K562 (cell line): Measurements from ENCODE around the gene SLC1A5. TPM values are rescaled to one million over a fixed set of nuclear protein-coding genes. Genes with fewer than 3 reads are reported as not detected.
A peak's percentile ranks its signal among the peaks of the same experiment; 100 is the strongest.

Experiments used
- CC2D1A ChIP-seq: fragments of 450-650 bp; IDR thresholded peaks from 2 replicates; pipeline ENCODE4 v1.6.1; 2017; ENCODE audit warnings: mild to moderate bottlenecking
- HSF4 ChIP-seq: fragments of 250-450 bp; sonication (Bioruptor Pico); IDR thresholded peaks from 2 replicates; pipeline ENCODE4 v2.1.2; 2022; ENCODE audit warnings: mild to moderate bottlenecking, moderate library complexity, borderline replicate concordance
- IRF1 ChIP-seq: sonication (generic); formaldehyde crosslinking; IDR thresholded peaks from 2 replicates; pipeline ENCODE4 v1.8.0; 2022; ENCODE audit warnings: missing genetic modification reagents, mild to moderate bottlenecking, borderline replicate concordance
- TRIM24 ChIP-seq, 2 experiments: fragments of 450-650 bp; IDR thresholded peaks; 2 replicates each; pipeline ENCODE4 v1.6.1; 2016
- ZBTB11 ChIP-seq, 3 experiments: fragments of 200-800 bp in 1 of 3; fragments of 250-450 bp in 1 of 3; fragments of 450-650 bp in 1 of 3; sonication (Bioruptor Pico) in 1 of 3; sonication (Bioruptor generic) in 1 of 3; formaldehyde crosslinking in 1 of 3; IDR thresholded peaks; 2 replicates each; pipeline versions ENCODE4 v1.6.1 to v1.8.0; 2016 to 2022; ENCODE audit warnings: mild to moderate bottlenecking in 2 of 3, missing genetic modification characterization in 2 of 3, missing compliant biosample characterization in 1 of 3, moderate library complexity in 1 of 3
- ZBTB40 ChIP-seq, 2 experiments: fragments of 450-650 bp in 1 of 2; sonication (generic) in 1 of 2; formaldehyde crosslinking in 1 of 2; IDR thresholded peaks; 2 replicates each; pipeline versions ENCODE4 v1.7.1 to v1.9.0; 2016 to 2022; ENCODE audit warnings: inconsistent platforms in 1 of 2, mild to moderate bottlenecking in 1 of 2, missing genetic modification reagents in 1 of 2
- ZFPM2 ChIP-seq: fragments of 250-450 bp; sonication (Bioruptor Pico); IDR thresholded peaks from 2 replicates; pipeline ENCODE4 v1.5.1; 2022; ENCODE audit warnings: mild to moderate bottlenecking
- ZNF197 ChIP-seq: fragments of 200-800 bp; sonication (Bioruptor generic); IDR thresholded peaks from 2 replicates; pipeline ENCODE4 v1.6.1; 2016; ENCODE audit warnings: low read depth, missing genetic modification characterization, missing compliant biosample characterization
- ZNF316 ChIP-seq: fragments of 450-650 bp; IDR thresholded peaks from 2 replicates; pipeline ENCODE4 v1.6.1; 2016
- ZNF398 ChIP-seq: fragments of 250-450 bp; sonication (Bioruptor Pico); IDR thresholded peaks from 2 replicates; pipeline ENCODE4 v1.8.0; 2021; ENCODE audit warnings: moderate library complexity, mild to moderate bottlenecking, inconsistent platforms
- polyA plus RNA-seq, 8 experiments: library from polyadenylated mRNA; depleted of rRNA in 4 of 8; stranded (reverse) in 5 of 8; unstranded in 3 of 8; fragments of >200 nt; fragmentation: Nextera tagmentation in 2 of 8; fragmentation: Illumina TruSeq in 1 of 8; extraction: Ambion mirVana in 2 of 8; extraction: Trizol in 1 of 8; gene quantifications; 2 replicates each; pipeline versions ENCODE4 v1.2.1 to v1.2.3, GENCODE V29; 2011 to 2014; ENCODE audit warnings: inconsistent platforms in 1 of 8, missing spikeins in 1 of 8
- total RNA-seq, 7 experiments: library from RNA; depleted of rRNA in 6 of 7; stranded (reverse); fragments of >200 nt in 6 of 7; fragmentation: Illumina TruSeq in 2 of 7; extraction: Trizol in 2 of 7; gene quantifications; 2 replicates each; pipeline versions ENCODE4 v1.2.1 to v1.2.3, GENCODE V29; 2011 to 2021; ENCODE audit warnings: low replicate concordance in 1 of 7

The SLC1A5 gene
- total and polyA plus RNA-seq, 9 of the 15 experiments (the other 6 are each of a cell fraction or from before 2014, with no cell fraction given), result 31.2 to 417 (median 134) TPM

GRCh38 chr19:46824890-46825730, 36.7 kb upstream of the SLC1A5 start (continued):
- no peak for TF ChIP-seq ZBTB11 (CRISPR knock-in tag; IDR thresholded peaks at IDR 0.05)
- TF ChIP-seq IRF1 (CRISPR knock-in tag), result no peak
- TF ChIP-seq ZNF197 (CRISPR knock-in tag), result no peak
- no peak for TF ChIP-seq ZNF398 (CRISPR knock-in tag)
- TF ChIP-seq ZFPM2 (CRISPR knock-in tag), result no peak
- TF ChIP-seq HSF4 (CRISPR knock-in tag), result no peak
- peak; percentile 87 for TF ChIP-seq ZBTB40 (IDR thresholded peaks at IDR 0.05)
- TF ChIP-seq ZBTB40 (CRISPR knock-in tag; IDR thresholded peaks at IDR 0.05), result no peak
- TF ChIP-seq CC2D1A, result 0 out of 2 replicates have a peak, but pooled peaks have one; percentile 26
- peak; percentile 7 to 29; a peak in 1 of 4 replicates for TF ChIP-seq TRIM24 (IDR thresholded peaks at IDR 0.05)
- no peak for TF ChIP-seq ZNF316
